Mesenchymal stem cell (in vitro differentiated cells and primary cell): ENCODE measurements around the gene ZNF503.

Source experiments
- DNase-seq: peaks from one replicate; pipeline ENCODE4 v3.0.0-alpha.2; 2013
- H2AFZ ChIP-seq: one replicate; pipeline ENCODE4 v1.6.1; 2013; ENCODE audit warnings: low read depth, mild to moderate bottlenecking, control low read depth, inconsistent platforms, low read length, moderate library complexity
- H2AK5ac ChIP-seq: 2 replicates; pipeline ENCODE4 v1.6.1; 2013; ENCODE audit warnings: low read length, moderate library complexity, mild to moderate bottlenecking, inconsistent platforms; ENCODE audit not compliant: severe bottlenecking
- H2BK120ac ChIP-seq: one replicate; pipeline ENCODE4 v1.6.1; 2013; ENCODE audit warnings: low read depth, mild to moderate bottlenecking, inconsistent platforms, low read length, moderate library complexity
- H2BK12ac ChIP-seq, 2 experiments: one replicate each; pipeline ENCODE4 v1.6.1; 2013; ENCODE audit warnings: inconsistent platforms in 2 of 2, low read length in 2 of 2, mild to moderate bottlenecking in 2 of 2, moderate library complexity in 2 of 2, control low read depth in 1 of 2
- H2BK15ac ChIP-seq: one replicate; pipeline ENCODE4 v1.6.1; 2013; ENCODE audit warnings: mild to moderate bottlenecking, low read depth, inconsistent platforms; ENCODE audit not compliant: poor library complexity, severe bottlenecking
- H2BK5ac ChIP-seq: 2 replicates; pipeline ENCODE4 v1.6.1; 2013; ENCODE audit warnings: low read depth, mild to moderate bottlenecking, low read length, control low read depth, inconsistent platforms; ENCODE audit not compliant: poor library complexity, severe bottlenecking
- H3K14ac ChIP-seq, 2 experiments: one replicate each; pipeline ENCODE4 v1.6.1; 2013; ENCODE audit warnings: inconsistent platforms in 2 of 2, low read length in 2 of 2, control low read depth in 1 of 2, mild to moderate bottlenecking in 1 of 2, moderate library complexity in 1 of 2
- H3K18ac ChIP-seq, 2 experiments: one replicate each; pipeline ENCODE4 v1.6.1; 2013; ENCODE audit warnings: inconsistent platforms in 2 of 2, low read length in 2 of 2, control low read depth in 1 of 2, low read depth in 1 of 2, mild to moderate bottlenecking in 1 of 2
- H3K23ac ChIP-seq, 2 experiments: one replicate each; pipeline ENCODE4 v1.6.1; 2013; ENCODE audit warnings: inconsistent platforms in 2 of 2, low read length in 2 of 2, mild to moderate bottlenecking in 2 of 2, moderate library complexity in 2 of 2, control low read depth in 1 of 2
- H3K27ac ChIP-seq: 2 replicates; pipeline ENCODE4 v1.5.1; 2013; ENCODE audit warnings: mild to moderate bottlenecking, moderate library complexity, low read length, control low read depth, inconsistent platforms; ENCODE audit not compliant: poor library complexity, severe bottlenecking
- H3K27me3 ChIP-seq, 2 experiments: 2 replicates each; pipeline versions ENCODE4 v1.6.1 to v1.7.0; 2013; ENCODE audit warnings: low read length in 2 of 2, mild to moderate bottlenecking in 2 of 2, moderate library complexity in 2 of 2, control low read depth in 1 of 2, inconsistent platforms in 1 of 2; ENCODE audit not compliant: control insufficient read depth in 1 of 2, insufficient read depth in 1 of 2
- H3K36me3 ChIP-seq, 2 experiments: 2 replicates each; pipeline versions ENCODE4 v1.6.1 to v1.7.0; 2013; ENCODE audit warnings: low read length in 2 of 2, control low read depth in 1 of 2, inconsistent platforms in 1 of 2, low read depth in 1 of 2, mild to moderate bottlenecking in 1 of 2; ENCODE audit not compliant: insufficient read depth in 2 of 2, control insufficient read depth in 1 of 2
- H3K4ac ChIP-seq, 2 experiments: one replicate each; pipeline ENCODE4 v1.6.1; 2013; ENCODE audit warnings: inconsistent platforms in 2 of 2, low read length in 2 of 2, mild to moderate bottlenecking in 2 of 2, moderate library complexity in 2 of 2, control low read depth in 1 of 2, low read depth in 1 of 2
- H3K4me1 ChIP-seq: 2 replicates; pipeline ENCODE4 v1.6.1; 2013; ENCODE audit warnings: low read depth, low read length, control low read depth; ENCODE audit not compliant: control insufficient read depth, insufficient read depth
- H3K4me2 ChIP-seq: 2 replicates; pipeline ENCODE4 v1.6.1; 2013; ENCODE audit warnings: low read length, mild to moderate bottlenecking, inconsistent platforms; ENCODE audit not compliant: poor library complexity, severe bottlenecking
- H3K4me3 ChIP-seq, 2 experiments: 2 replicates each; pipeline versions ENCODE4 v1.5.1 to v1.7.0; 2013; ENCODE audit warnings: low read length in 2 of 2, mild to moderate bottlenecking in 2 of 2, control low read depth in 1 of 2, low read depth in 1 of 2; ENCODE audit not compliant: insufficient read depth in 1 of 2
- H3K79me1 ChIP-seq: replicated peaks from 2 replicates; pipeline ENCODE4 v1.6.1; 2013; ENCODE audit warnings: mild to moderate bottlenecking, control low read depth, low read length, inconsistent platforms; ENCODE audit not compliant: poor library complexity, severe bottlenecking
- H3K9ac ChIP-seq: 2 replicates; pipeline ENCODE4 v1.7.0; 2013; ENCODE audit warnings: mild to moderate bottlenecking, low read length, moderate library complexity
- H3K9me3 ChIP-seq: 2 replicates; pipeline ENCODE4 v1.7.0; 2013; ENCODE audit warnings: mild to moderate bottlenecking, low read length; ENCODE audit not compliant: control insufficient read depth
- H4K8ac ChIP-seq: one replicate; pipeline ENCODE4 v1.6.1; 2013; ENCODE audit warnings: inconsistent platforms, mild to moderate bottlenecking, low read length, moderate library complexity
- H4K91ac ChIP-seq: one replicate; pipeline ENCODE4 v1.6.1; 2013; ENCODE audit warnings: mild to moderate bottlenecking, low read length, inconsistent platforms
- WGBS: methylation state at CpG from one replicate; pipeline ENCODE4 v1.1.7; 2013; ENCODE audit warnings: mixed read lengths; 5-methylcytosine and 5-hydroxymethylcytosine counted together

ZNF503 gene

DNA sequence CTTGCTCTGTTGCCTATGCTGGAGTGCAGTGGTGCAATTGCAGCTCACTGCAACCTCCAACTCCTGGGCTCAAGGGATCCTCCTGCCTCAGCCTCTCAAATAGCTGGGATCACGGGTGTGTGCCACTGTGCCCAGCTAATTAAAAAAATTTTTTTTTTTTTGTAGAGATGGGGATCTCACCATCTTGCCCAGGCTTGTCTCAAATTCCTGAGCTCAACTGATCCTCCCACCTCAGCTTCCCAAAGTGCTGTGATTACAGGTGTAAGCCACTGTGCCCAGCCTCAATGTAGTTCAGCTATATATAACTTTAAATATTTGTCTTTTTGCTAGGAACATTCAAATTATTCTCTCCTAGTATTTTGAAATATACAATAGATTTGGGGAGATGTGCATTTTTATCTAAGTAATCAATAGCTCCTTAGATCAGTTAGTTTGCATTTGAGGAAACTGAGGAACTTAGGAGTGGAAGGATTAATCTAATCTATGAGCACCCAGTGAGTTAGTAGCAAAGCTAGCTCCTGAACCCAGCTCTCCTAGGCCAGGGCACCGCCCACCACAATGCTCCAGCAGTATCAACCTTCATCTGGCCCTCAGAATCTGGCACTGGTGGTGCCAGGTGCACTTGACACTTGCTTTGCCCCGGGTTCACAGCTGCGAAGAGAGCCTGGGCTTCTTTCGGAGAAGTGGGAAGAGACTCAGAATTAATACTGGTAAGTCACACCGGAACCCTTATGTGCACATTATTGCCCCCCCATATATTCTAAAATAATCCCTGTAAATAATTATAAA is 23.9 kb upstream of the ZNF503 start:
- no peak overlapping the region for H2BK120ac ChIP-seq
- peaks cover 0 to 33% of the 10 kb centered on the region in 2 experiments for H3K27me3 ChIP-seq
- no peak overlapping the region for H3K14ac ChIP-seq
- H3K36me3 ChIP-seq, result no peaks in the 10 kb centered on the region
- no peak overlapping the region for H4K91ac ChIP-seq
- no peaks in the 10 kb centered on the region for H3K79me1 ChIP-seq
- no peak overlapping the region for H2BK15ac ChIP-seq
- no peak overlapping the region for H2AFZ ChIP-seq
- no peak overlapping the region for H3K27ac ChIP-seq
- no peak overlapping the region for H4K8ac ChIP-seq
- no peak overlapping the region for H3K18ac ChIP-seq
- no peaks in the 10 kb centered on the region for H3K9me3 ChIP-seq
- H2BK12ac ChIP-seq, result no peak overlapping the region
- no peak overlapping the region for H3K23ac ChIP-seq
- no peak overlapping the region for H2AK5ac ChIP-seq
- H3K4me1 ChIP-seq, result peaks cover 1% of the 10 kb centered on the region
- 91% methylated on average over 4 of the region's 6 CpGs for WGBS
- H3K4ac ChIP-seq, result no peak overlapping the region
- no peak overlapping the region for H2BK5ac ChIP-seq
- no peak for DNase-seq
- H3K4me2 ChIP-seq, result no peak overlapping the region
- no peak overlapping the region for H3K9ac ChIP-seq
- no peak overlapping the region for H3K4me3 ChIP-seq

DNA sequence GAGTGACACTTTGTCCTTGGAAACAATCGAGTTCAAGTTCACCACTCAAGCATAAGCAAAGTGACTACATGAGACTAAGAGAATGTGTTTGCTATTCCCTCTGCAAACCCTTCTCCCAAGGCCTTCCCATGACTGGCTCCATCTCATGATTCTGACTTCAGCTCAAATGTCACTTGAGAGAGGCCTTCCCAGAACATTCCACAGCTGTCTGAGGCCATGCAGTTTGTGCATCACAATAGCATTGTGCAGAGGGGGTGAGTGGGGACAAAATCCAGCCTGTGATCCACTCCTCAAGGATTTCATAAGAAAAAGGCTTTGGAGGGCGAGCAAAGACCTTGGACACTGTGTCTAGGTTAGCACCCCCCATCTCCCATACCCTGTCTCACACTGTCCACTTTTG is 23.0 kb upstream of the ZNF503 start:
- H3K9ac ChIP-seq, result no peak overlapping the region
- no peak overlapping the region for H3K23ac ChIP-seq
- H2BK5ac ChIP-seq, result no peak overlapping the region
- H3K4ac ChIP-seq, result no peak overlapping the region
- no peak overlapping the region for H3K4me2 ChIP-seq
- H3K36me3 ChIP-seq, result no peaks in the 10 kb centered on the region
- H2AK5ac ChIP-seq, result no peak overlapping the region
- H3K14ac ChIP-seq, result peak overlapping the region in 1 of 2 experiments; percentile 14
- H3K9me3 ChIP-seq, result no peaks in the 10 kb centered on the region
- no peak overlapping the region for H4K91ac ChIP-seq
- no peak overlapping the region for H2BK120ac ChIP-seq
- no peak overlapping the region for H2BK12ac ChIP-seq
- no peak overlapping the region for H2AFZ ChIP-seq
- WGBS, result 94% methylated on average over 1 of the region's 2 CpGs
- H3K27ac ChIP-seq, result no peak overlapping the region
- no peaks in the 10 kb centered on the region for H3K4me1 ChIP-seq
- H3K18ac ChIP-seq, result peak overlapping the region in 1 of 2 experiments; percentile 8
- no peak overlapping the region for H2BK15ac ChIP-seq
- H3K79me1 ChIP-seq, result no peaks in the 10 kb centered on the region
- no peak overlapping the region for H3K4me3 ChIP-seq
- peaks cover 0 to 24% of the 10 kb centered on the region in 2 experiments for H3K27me3 ChIP-seq
- no peak overlapping the region for H4K8ac ChIP-seq
- DNase-seq, result no peak

DNA sequence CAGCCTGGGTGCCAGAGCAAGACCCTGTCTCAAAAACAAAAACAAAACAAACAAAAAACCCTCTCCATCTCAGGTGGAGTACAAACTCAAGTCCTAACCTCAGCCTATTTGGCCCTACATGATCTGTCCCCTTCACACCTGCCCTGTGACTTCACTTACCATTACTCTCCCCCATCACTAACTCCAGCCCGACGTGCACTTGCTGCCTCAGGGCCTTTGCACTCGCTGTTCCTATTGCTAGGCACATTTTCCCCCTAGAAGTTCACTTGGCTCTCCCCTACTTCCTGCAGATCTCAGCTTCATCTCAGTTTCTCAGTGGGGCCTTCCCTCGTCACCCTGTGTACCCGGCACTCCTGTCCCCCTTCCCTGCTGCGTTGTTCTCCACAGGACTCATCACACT is 21.3 kb upstream of the ZNF503 start:
- Histone ChIP-seq H3K27me3 (peaks cover 0 to 26% of the 10 kb centered on the region in 2 experiments), H3K4me1 (no peaks in the 10 kb centered on the region), H4K91ac (no peak overlapping the region), H3K27ac (no peak overlapping the region), H3K18ac (no peak overlapping the region), H3K36me3 (no peaks in the 10 kb centered on the region), H3K79me1 (no peaks in the 10 kb centered on the region), H3K9ac (no peak overlapping the region), H2AK5ac (no peak overlapping the region), H2AFZ (no peak overlapping the region), H2BK5ac (no peak overlapping the region), H2BK12ac (no peak overlapping the region), H4K8ac (no peak overlapping the region), H3K4ac (no peak overlapping the region), H3K4me3 (no peak overlapping the region), H3K23ac (no peak overlapping the region), H3K14ac (no peak overlapping the region), H3K9me3 (no peaks in the 10 kb centered on the region), H3K4me2 (no peak overlapping the region), H2BK15ac (no peak overlapping the region), H2BK120ac (no peak overlapping the region)
- 96% methylated on average over 6 of the region's 6 CpGs for WGBS
- DNase-seq, result no peak

DNA sequence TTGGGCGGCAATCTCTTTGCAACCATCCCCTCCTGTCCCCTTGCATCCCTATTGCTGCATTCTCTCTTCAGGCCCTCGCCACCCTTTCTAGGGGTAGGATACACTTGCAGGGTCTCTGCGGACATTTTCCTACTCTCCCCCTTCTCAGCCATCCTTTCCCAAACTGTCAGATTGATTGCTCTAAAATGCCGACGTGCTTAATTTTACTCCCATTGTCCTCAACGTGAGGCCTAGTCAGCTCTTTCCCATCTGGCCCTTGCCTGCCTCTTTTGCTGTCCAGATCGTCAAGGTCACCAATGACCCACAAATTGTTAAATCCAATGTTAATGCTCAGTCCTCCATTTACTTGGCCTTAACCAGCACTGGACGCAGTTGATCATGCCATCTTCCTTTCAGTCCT is 17.1 kb upstream of the ZNF503 start:
- Histone ChIP-seq H4K91ac (no peak overlapping the region), H2AFZ (no peak overlapping the region), H3K27me3 (peaks cover 0 to 52% of the 10 kb centered on the region in 2 experiments), H3K4ac (no peak overlapping the region), H2BK5ac (no peak overlapping the region), H3K36me3 (no peaks in the 10 kb centered on the region), H3K18ac (no peak overlapping the region), H2AK5ac (no peak overlapping the region), H4K8ac (no peak overlapping the region), H2BK120ac (no peak overlapping the region), H2BK12ac (no peak overlapping the region), H3K4me3 (no peak overlapping the region), H3K9me3 (no peaks in the 10 kb centered on the region), H3K14ac (no peak overlapping the region), H2BK15ac (no peak overlapping the region), H3K79me1 (no peaks in the 10 kb centered on the region), H3K9ac (no peak overlapping the region), H3K27ac (no peak overlapping the region), H3K4me1 (no peaks in the 10 kb centered on the region), H3K4me2 (no peak overlapping the region), H3K23ac (no peak overlapping the region)
- DNase-seq, result no peak
- 90% methylated on average over 8 of the region's 8 CpGs for WGBS
